OCI-LY3 (cell line): Measurements from ENCODE around the gene MROH7.

ENCODE experiments used
- EZH2phosphoT487 ChIP-seq: fragments of 200-600 bp; shearing (Covaris generic); IDR thresholded peaks from 2 replicates; pipeline ENCODE4 v1.6.1; 2018; ENCODE audit warnings: antibody characterized with exemption, mixed run types, low read depth
- TF ChIP-seq, protein P1 (sequence below): fragments of 200-600, 300-600 bp; sonication (generic); IDR thresholded peaks from 2 replicates; pipeline ENCODE4 v1.5.1; 2014; ENCODE audit warnings: antibody characterized with exemption, low read length, low read depth

- TF ChIP-seq, protein P1, sequence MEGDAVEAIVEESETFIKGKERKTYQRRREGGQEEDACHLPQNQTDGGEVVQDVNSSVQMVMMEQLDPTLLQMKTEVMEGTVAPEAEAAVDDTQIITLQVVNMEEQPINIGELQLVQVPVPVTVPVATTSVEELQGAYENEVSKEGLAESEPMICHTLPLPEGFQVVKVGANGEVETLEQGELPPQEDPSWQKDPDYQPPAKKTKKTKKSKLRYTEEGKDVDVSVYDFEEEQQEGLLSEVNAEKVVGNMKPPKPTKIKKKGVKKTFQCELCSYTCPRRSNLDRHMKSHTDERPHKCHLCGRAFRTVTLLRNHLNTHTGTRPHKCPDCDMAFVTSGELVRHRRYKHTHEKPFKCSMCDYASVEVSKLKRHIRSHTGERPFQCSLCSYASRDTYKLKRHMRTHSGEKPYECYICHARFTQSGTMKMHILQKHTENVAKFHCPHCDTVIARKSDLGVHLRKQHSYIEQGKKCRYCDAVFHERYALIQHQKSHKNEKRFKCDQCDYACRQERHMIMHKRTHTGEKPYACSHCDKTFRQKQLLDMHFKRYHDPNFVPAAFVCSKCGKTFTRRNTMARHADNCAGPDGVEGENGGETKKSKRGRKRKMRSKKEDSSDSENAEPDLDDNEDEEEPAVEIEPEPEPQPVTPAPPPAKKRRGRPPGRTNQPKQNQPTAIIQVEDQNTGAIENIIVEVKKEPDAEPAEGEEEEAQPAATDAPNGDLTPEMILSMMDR: no peak
- TF ChIP-seq EZH2phosphoT487: no peak
These were observed 30.7 kb upstream of the MROH7 start for GRCh38 chr1:54610601-54611580.
